Hematopoietic multipotent progenitor cell (in vitro differentiated cells): Measurements from ENCODE around the gene PAPSS1. TPM values are rescaled to one million over a fixed set of nuclear protein-coding genes. Genes with fewer than 3 reads are reported as not detected.
"Not testable (repeated sequence)": the region's sequence is repeated elsewhere in the genome, so short reads cannot be mapped to it uniquely, and the experiment has no call there.

Source experiments
- DNase-seq, 3 donors: peaks; one replicate each; pipeline ENCODE4 v3.0.0-alpha.2; 2011 to 2015; ENCODE audit warnings: low read depth in 2 of 3, low spot score in 2 of 3
- total RNA-seq: library from RNA; depleted of rRNA; stranded (reverse); fragments of >200 nt; gene quantifications from one replicate; pipeline ENCODE4 v1.2.3, GENCODE V29; 2012

The PAPSS1 gene
- total RNA-seq, 1 donor, result 50.9 TPM

GRCh38 chr4:107729050-107729449, 9.0 kb upstream of the PAPSS1 start:
- not testable (repeated sequence) for DNase-seq

GRCh38 chr4:107726131-107726925, 6.3 kb upstream of the PAPSS1 start:
- DNase-seq, result not testable (repeated sequence)

- DNase-seq, result no peak
Observed at GRCh38 chr4:107725281-107725859, 5.3 kb upstream of the PAPSS1 start.

- not testable (repeated sequence) for DNase-seq
Observed at GRCh38 chr4:107723331-107723730, 3.3 kb upstream of the PAPSS1 start.

GRCh38 chr4:107721436-107722100, 1.5 kb upstream of the PAPSS1 start:
- DNase-seq, result peak in 2 of 3 donors; percentile 76 to 81

- peak in 2 of 3 donors; percentile 33 to 42 for DNase-seq
Observed at GRCh38 chr4:107719207-107719921, 670 bp downstream of the PAPSS1 start.

- no peak for DNase-seq
Observed at GRCh38 chr4:107718351-107718965, 1.6 kb downstream of the PAPSS1 start.

GRCh38 chr4:107714256-107714655, 5.8 kb downstream of the PAPSS1 start:
- DNase-seq, result no peak

GRCh38 chr4:107712236-107712635, 7.8 kb downstream of the PAPSS1 start:
- no peak for DNase-seq

GRCh38 chr4:107711831-107712230, 8.2 kb downstream of the PAPSS1 start:
- peak in 1 of 3 donors; percentile 32 for DNase-seq

- no peak for DNase-seq
Observed at GRCh38 chr4:107710493-107711459, 9.3 kb downstream of the PAPSS1 start.

GRCh38 chr4:107709916-107710315, 10.1 kb downstream of the PAPSS1 start:
- DNase-seq, result peak in 1 of 3 donors; percentile 48

- DNase-seq, result no peak
Observed at GRCh38 chr4:107708225-107708624, 11.8 kb downstream of the PAPSS1 start.

GRCh38 chr4:107705742-107706556, 14.1 kb downstream of the PAPSS1 start:
- peak in 1 of 3 donors; percentile 46 for DNase-seq

GRCh38 chr4:107701565-107701964, 18.5 kb downstream of the PAPSS1 start:
- DNase-seq, result no peak

- no peak for DNase-seq
Observed at GRCh38 chr4:107699466-107700206, 20.4 kb downstream of the PAPSS1 start.

- not testable (repeated sequence) for DNase-seq
Observed at GRCh38 chr4:107696187-107696586, 23.8 kb downstream of the PAPSS1 start.

GRCh38 chr4:107693132-107693531, 26.9 kb downstream of the PAPSS1 start:
- DNase-seq, result peak in 2 of 3 donors; percentile 41 to 80
